ENCODE measurements around the gene CRABP2.
A peak's percentile ranks its signal among the peaks of the same experiment; 100 is the strongest.

- TF ChIP-seq POLR2A (IDR thresholded peaks at IDR 0.05) (no peak), CTCF (IDR thresholded peaks at IDR 0.05) (peak; percentile 88 to 98 (median 90))
These were observed 48.3 kb downstream of the CRABP2 start for GRCh38 chr1:156656806-156657740.

Measured in adrenal gland (tissue), 5 donors.